Upper lobe of left lung (tissue), 4 donors: ENCODE measurements around the gene UVSSA.

Experiments
- CTCF ChIP-seq, 6 experiments: fragments of 450-650 bp in 4 of 6; fragments of 200-600 bp in 2 of 6; sonication (generic) in 2 of 6; IDR thresholded peaks; one replicate each; pipeline ENCODE4 v1.5.1; 2016 to 2019; ENCODE audit warnings: antibody characterized with exemption in 6 of 6
- EP300 ChIP-seq, 4 donors: sonication (generic); formaldehyde crosslinking; IDR thresholded peaks; one replicate each; pipeline ENCODE4 v1.5.1; 2017; ENCODE audit warnings: antibody characterized with exemption in 4 of 4, control low read depth in 2 of 4
- POLR2A ChIP-seq, 4 donors: fragments of 450-650 bp; IDR thresholded peaks; one replicate each; pipeline ENCODE4 v1.5.1; 2016 to 2017; ENCODE audit warnings: antibody characterized with exemption in 4 of 4, mild to moderate bottlenecking in 2 of 4

- TF ChIP-seq CTCF (IDR thresholded peaks at IDR 0.05): no peak
- TF ChIP-seq POLR2A (IDR thresholded peaks at IDR 0.05): no peak
- no peak for TF ChIP-seq EP300 (IDR thresholded peaks at IDR 0.05)
These were observed 30.7 kb downstream of the UVSSA start for GRCh38 chr4:1377606-1378261.
